Skin of body (tissue), 2 donors: Measurements from ENCODE around the gene KRT7. TPM values are rescaled to one million over a fixed set of nuclear protein-coding genes. Genes with fewer than 3 reads are reported as not detected.
"Not testable (repeated sequence)": the region's sequence is repeated elsewhere in the genome, so short reads cannot be mapped to it uniquely, and the experiment has no call there.

Source experiments
- DNase-seq: peaks from one replicate; lab custom pipeline; 2025; lab: John Stamatoyannopoulos, UW
- total RNA-seq: library from RNA; depleted of rRNA; stranded (reverse); fragments of >200 nt; gene quantifications from one replicate; pipeline ENCODE4 v1.2.3, GENCODE V29; 2014

Gene KRT7
- total RNA-seq, 1 donor from 2014 or later: 10.4 TPM

- no peak for DNase-seq
Observed at GRCh38 chr12:52277486-52278245, 44.6 kb downstream of the KRT7 start.

GRCh38 chr12:52278575-52279421, 45.8 kb downstream of the KRT7 start:
- no peak for DNase-seq

GRCh38 chr12:52279422-52280318, 46.6 kb downstream of the KRT7 start:
- DNase-seq: no peak

- DNase-seq: no peak
Observed at GRCh38 chr12:52280319-52280795, 47.3 kb downstream of the KRT7 start.

GRCh38 chr12:52280796-52281560, 47.9 kb downstream of the KRT7 start:
- DNase-seq: no peak

GRCh38 chr12:52284562-52285171, 51.6 kb downstream of the KRT7 start:
- no peak for DNase-seq

- no peak for DNase-seq
Observed at GRCh38 chr12:52285172-52285745, 52.2 kb downstream of the KRT7 start.

GRCh38 chr12:52285851-52286530, 52.9 kb downstream of the KRT7 start:
- DNase-seq: no peak

- DNase-seq: not testable (repeated sequence)
Observed at GRCh38 chr12:52286857-52287785, 54.1 kb downstream of the KRT7 start.

- not testable (repeated sequence) for DNase-seq
Observed at GRCh38 chr12:52287816-52288805, 55.1 kb downstream of the KRT7 start.

- not testable (repeated sequence) for DNase-seq
Observed at GRCh38 chr12:52290483-52291134, 57.6 kb downstream of the KRT7 start.

GRCh38 chr12:52291267-52291935, 58.4 kb downstream of the KRT7 start, which contains the start of gene KRT81:
Gene KRT81 (minus strand): TSS chr12:52291534. CDS start chr12:52291465, 69 bp downstream.
- no peak for DNase-seq

GRCh38 chr12:52293926-52294325, 60.9 kb downstream of the KRT7 start:
- DNase-seq: no peak

- no peak for DNase-seq
Observed at GRCh38 chr12:52294803-52295202, 61.8 kb downstream of the KRT7 start.

GRCh38 chr12:52295663-52296062, 62.6 kb downstream of the KRT7 start:
- no peak for DNase-seq
